SKM-1 treated with dmso at 0.1 percent for 144 hours (cell line): Measurements from ENCODE around the gene CDH23.
A peak's percentile ranks its signal among the peaks of the same experiment; 100 is the strongest.

Experiments
- DNase-seq: peaks from one replicate; lab custom pipeline; 2025; ENCODE audit not compliant: unreplicated experiment; lab: John Stamatoyannopoulos, UW

The CDH23 gene

DNA sequence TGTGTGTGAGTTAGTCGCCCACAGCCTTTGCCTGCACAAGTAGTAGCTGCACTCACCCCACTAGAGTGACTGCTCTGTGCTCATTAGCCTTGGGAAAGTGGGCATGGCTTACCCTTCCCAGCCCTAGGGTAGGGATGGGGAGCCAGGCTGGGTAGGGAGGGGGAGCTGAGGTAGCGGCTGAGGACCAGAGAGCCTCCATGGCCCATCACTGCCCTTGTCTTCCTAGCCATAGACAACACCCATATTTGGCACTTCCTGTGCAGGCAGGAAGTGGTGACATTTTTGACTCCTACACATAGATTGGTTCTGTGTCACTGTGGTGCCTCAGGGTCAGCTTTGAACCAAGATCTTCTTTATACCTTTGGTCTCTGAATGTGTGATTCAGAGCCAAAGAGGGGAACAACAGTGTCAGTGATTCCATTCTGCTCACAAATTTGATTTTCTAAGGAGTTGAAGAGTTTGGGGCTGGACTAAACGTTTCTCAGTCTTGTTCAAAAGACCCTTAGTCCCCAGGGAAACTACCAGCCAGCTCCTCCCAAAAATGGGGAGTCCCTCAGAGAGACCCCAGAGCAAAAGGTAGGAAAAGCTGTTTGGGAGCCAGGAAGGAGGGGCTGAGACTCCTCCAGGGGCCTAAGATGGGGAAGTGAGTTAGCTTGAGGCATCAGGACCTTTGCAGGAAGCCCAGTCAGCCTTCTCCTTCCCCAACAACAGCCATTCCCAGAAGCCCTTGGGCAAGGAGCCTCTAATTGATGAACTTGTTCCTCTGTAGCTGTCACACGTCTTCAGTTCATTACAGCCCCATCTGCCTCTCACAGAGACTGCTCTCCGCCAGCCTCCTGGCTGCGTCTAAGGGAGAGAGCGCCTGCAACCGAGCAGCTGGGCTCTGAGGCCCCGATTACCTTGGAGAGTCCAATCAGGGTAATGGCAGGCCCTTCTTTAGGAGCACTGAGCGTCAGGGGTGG, 135.0 kb downstream of the CDH23 start:
- peak; percentile 1 for DNase-seq

DNA sequence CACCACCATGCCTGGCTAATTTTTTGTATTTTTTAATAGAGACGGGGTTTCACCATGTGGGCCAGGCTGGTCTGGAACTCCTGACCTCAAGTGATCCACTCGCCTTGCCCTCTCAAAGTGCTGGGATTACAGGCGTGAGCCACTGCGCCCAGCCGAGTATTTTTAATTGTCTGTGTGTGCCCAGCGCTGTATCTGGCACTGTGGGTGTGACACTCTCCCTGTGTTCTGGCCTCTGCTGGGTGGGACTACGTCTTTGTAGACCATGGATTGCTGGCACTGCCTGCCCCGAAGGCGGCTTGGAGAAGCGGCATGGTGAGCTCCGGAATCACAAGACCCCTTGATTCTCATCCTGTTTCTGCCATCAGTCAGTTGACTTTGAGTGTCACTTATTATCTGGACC, 136.2 kb downstream of the CDH23 start:
- DNase-seq: no peak

- no peak for DNase-seq
Observed at GRCh38 chr10:71533936-71534335, 137.2 kb downstream of the CDH23 start.

GRCh38 chr10:71534568-71535194, 138.0 kb downstream of the CDH23 start:
- DNase-seq: no peak

- no peak for DNase-seq
Observed at GRCh38 chr10:71536332-71536731, 139.6 kb downstream of the CDH23 start.

- DNase-seq: no peak
Observed at GRCh38 chr10:71537125-71537524, 140.4 kb downstream of the CDH23 start.

GRCh38 chr10:71537681-71538080, 141.0 kb downstream of the CDH23 start:
- DNase-seq: no peak

DNA sequence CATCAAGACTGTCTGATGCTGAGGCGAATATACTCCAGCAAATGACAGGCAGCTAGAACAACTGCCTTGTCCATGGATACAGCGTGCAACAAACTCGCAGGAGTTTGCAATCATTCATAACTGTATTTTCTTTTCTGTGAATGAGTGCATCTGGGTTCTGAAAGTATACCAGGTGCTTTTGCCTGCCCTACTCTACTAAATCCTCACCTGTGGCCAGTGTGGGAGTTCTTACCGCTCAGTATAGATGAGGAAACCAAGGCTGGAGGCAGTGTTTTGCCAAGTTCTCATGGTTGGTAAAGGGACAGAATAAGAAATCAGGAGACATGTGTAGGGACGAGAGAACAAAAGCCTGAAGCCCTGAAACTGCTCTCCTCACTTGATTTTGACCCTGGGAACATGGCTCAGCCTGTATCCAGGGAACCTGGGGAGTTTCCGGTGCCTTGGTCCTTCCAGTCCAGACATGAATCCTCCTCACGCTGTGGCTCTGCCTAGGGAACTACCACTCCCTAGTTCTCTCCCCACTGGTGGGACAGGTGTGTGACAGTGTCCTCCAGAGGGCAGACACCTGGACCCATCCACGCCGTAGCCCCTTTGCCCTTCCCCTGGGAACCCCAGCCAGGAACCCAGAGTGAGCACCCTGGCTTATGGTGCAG, 142.0 kb downstream of the CDH23 start:
- no peak for DNase-seq

GRCh38 chr10:71539442-71540118, 142.9 kb downstream of the CDH23 start:
- DNase-seq: no peak

- no peak for DNase-seq
Observed at GRCh38 chr10:71542478-71542877, 145.8 kb downstream of the CDH23 start.

GRCh38 chr10:71543608-71544170, 147.0 kb downstream of the CDH23 start:
- DNase-seq: no peak

DNA sequence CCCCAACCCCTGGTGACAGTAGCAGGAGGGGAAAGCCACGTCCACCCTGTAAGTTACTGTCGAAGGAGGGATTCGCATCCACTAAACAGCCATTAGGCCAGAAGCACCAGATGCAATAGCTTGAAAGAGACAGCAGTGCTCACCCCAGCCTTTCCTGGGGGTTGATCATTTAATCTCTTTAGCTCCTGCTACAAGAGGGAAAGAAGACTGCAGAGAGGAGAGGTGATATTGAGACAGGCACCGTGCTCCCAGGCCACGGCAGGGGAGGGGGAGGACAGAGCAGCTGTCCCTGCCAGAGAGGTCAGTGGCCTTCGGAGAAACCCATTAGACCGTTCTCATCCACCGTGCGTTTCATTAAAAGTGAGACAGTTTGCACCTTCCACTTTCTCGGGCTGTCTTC, 148.3 kb downstream of the CDH23 start:
- DNase-seq: no peak

- DNase-seq: no peak
Observed at GRCh38 chr10:71546220-71546619, 149.5 kb downstream of the CDH23 start.

GRCh38 chr10:71547312-71547711, 150.6 kb downstream of the CDH23 start:
- DNase-seq: no peak

GRCh38 chr10:71547876-71548846, 151.4 kb downstream of the CDH23 start:
- peak; percentile 59 for DNase-seq

- no peak for DNase-seq
Observed at GRCh38 chr10:71549766-71550533, 153.2 kb downstream of the CDH23 start.

GRCh38 chr10:71550628-71551027, 153.9 kb downstream of the CDH23 start:
- DNase-seq: no peak

DNA sequence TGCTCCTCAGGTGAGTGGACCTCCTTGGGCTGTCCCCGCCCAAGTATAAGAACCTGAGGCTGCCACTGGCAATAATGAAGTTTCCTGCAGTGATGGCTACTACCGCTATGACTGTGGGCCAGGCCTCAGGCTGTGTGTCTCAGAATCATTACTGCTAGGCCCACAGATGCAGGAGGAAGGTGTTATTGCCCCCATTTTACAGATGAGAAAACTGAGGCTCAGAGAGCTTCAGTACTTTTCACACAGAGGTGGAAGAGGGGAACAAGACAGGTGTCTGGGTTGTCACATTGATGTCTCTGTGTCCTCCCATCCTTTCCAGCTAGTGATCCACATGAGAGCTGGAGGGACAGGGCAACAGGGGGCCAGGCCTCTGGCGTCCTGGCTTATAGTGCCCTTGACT, 155.2 kb downstream of the CDH23 start:
- no peak for DNase-seq

- DNase-seq: no peak
Observed at GRCh38 chr10:71553432-71553831, 156.7 kb downstream of the CDH23 start.
